Superior temporal gyrus (tissue), 1 donor: ENCODE data around the gene RPL29.

ENCODE experiments used
- DNase-seq: peaks from one replicate; pipeline ENCODE4 v3.0.0-alpha.2; 2016; ENCODE audit errors: extremely low spot score

Gene RPL29

DNA sequence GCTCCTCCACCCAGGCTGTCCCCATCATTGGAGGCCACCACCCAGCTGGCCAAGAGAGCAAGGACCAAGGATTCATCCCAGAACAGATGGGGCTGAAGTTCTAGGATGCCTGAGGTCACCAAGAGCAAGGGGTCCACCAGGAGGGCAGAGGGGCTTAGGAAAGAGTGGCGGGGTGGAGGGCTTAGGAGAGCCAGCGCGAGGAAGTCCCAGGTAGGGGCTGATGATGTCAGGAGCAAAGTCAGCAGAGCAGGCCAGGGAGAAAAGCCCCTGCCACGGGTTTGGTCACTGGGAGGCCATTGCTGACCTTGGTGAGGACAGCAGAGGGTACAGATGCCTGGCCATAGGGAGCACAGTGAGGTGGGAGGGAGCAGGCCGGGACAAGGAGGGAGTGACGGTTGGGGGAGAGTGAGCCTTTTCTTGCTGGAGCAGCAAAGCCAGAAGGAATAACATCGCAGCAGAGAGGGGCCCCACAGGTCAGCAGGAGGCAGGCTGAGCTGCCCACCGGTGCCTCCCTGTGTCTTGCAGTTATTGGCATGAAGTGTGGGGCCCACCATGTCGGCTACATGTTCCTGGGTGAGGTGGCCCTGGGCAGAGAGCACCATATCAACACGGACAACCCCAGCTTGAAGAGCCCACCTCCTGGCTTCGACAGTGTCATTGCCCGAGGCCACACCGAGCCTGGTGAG, 48.3 kb downstream of the RPL29 start:
- no peak for DNase-seq

DNA sequence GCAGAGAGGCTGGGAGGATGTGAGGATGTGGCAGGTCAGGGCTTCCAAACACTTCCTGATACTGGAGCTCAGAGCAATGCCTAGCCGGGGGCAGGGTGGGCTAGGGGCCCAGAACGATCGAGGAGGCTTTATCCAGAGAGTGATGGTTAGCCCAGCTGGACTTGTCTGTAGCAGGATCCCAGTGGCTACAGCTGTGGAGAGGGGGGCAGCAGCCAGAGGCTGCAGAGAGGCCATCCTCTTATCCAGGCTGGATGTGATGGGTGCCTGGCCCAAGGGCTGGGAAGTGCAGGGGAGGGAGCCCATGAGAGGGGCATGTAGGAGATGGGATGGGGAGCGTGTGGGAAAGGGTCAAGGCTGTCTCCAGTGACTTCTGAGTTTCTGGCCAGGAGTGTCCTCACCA, 48.9 kb downstream of the RPL29 start:
- no peak for DNase-seq

DNA sequence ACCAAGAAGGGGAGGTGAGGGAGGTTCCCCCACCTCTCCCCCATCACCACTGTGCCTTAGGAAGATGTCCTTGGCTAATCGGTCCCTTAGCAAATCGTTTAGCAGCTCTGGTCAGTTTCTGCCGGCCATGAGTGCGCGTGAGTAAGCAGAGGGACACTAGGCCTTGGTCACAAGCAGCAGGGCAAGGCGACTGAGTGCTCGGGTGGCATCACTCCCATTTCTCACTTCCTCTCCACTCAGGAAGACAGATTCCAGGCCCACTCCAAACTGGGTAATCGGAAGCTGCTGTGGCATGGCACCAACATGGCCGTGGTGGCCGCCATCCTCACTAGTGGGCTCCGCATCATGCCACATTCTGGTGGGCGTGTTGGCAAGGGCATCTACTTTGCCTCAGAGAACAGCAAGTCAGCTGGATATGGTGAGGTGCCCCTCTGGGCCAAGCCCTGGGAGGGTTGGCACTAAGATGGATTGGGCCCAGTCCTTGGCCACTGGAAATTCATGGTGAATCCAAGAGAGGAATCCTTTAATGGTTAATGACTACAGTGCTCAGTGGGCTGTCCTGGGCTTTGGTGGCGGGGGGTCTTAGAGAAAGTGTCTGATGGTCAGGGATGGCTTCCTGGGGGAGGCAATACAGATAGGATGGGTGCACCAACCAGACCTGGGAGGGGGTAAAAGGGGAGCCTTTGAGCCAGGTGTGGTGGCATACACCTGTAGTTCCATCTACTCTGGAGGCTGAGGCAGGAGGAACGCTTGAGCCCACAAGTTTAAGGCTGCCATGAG, 49.6 kb downstream of the RPL29 start:
- no peak for DNase-seq

DNA sequence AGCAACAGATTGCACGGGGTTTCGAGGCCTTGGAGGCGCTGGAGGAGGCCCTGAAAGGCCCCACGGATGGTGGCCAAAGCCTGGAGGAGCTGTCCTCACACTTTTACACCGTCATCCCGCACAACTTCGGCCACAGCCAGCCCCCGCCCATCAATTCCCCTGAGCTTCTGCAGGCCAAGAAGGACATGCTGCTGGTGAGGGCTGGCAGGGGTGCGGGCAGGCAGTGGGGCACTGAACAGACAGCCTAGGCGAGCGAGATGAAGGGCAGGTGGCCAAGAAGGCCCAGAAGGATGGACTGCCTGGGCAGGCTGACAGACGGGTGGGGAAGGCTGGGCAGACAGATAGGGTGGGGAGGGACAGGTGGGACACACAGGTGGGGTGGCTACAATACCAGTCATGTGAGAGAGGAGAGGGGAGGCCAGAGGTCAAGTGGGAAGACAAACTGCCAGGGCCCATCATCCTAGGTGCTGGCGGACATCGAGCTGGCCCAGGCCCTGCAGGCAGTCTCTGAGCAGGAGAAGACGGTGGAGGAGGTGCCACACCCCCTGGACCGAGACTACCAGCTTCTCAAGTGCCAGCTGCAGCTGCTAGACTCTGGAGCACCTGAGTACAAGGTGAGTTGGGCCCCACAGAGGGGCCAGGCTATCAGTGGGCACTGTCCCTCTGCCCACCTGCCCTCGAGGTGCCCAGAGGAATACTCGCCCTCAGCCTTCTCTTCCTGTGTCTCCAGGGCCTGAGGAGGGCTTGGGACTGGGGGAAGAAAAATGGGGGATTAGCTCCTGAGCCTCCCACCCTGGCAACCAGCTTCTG, 50.5 kb downstream of the RPL29 start:
- DNase-seq, result no peak

DNA sequence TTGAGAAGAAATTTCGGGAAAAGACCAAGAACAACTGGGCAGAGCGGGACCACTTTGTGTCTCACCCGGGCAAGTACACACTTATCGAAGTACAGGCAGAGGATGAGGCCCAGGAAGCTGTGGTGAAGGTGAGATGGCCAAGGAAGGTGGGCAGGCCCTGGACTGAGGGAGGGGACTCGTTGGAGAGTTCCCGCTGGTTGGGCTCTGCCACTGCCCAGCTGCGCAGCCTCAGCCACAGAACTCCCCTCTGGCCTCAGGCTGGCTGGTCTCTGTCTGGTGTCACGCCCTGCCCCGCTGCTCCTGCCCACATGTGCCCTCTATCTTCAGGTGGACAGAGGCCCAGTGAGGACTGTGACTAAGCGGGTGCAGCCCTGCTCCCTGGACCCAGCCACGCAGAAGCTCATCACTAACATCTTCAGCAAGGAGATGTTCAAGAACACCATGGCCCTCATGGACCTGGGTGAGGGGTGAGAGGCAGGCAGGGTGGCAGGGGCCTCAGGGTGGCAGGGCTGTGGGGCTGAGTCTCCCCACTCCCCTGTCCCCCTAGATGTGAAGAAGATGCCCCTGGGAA, 51.2 kb downstream of the RPL29 start:
- DNase-seq, result no peak
